Measurements from ENCODE around the gene RALGPS2.

The RALGPS2 gene

GRCh38 chr1:178724728-178725465 is at the start of gene RALGPS2:
RALGPS2 (plus strand) TSS chr1:178725244; CDS start chr1:178776765, 51,521 bp downstream.
- peak; percentile 86 for DNase-seq

GRCh38 chr1:178679237-178679636 is 45.8 kb upstream of the RALGPS2 start:
- DNase-seq = no peak

- peak; percentile 18 for DNase-seq
Observed at GRCh38 chr1:178682429-178682828, 42.6 kb upstream of the RALGPS2 start.

- DNase-seq = no peak
Observed at GRCh38 chr1:178682886-178683285, 42.2 kb upstream of the RALGPS2 start.

- DNase-seq = no peak
Observed at GRCh38 chr1:178683291-178683690, 41.8 kb upstream of the RALGPS2 start.

- DNase-seq = peak; percentile 35
Observed at GRCh38 chr1:178684111-178684510, 40.9 kb upstream of the RALGPS2 start.

GRCh38 chr1:178684542-178685000 is 40.5 kb upstream of the RALGPS2 start:
- DNase-seq = peak; percentile 95

GRCh38 chr1:178686407-178686806 is 38.6 kb upstream of the RALGPS2 start:
- DNase-seq = no peak

GRCh38 chr1:178688244-178688643 is 36.8 kb upstream of the RALGPS2 start:
- DNase-seq = peak; percentile 57

GRCh38 chr1:178689769-178690168 is 35.3 kb upstream of the RALGPS2 start:
- DNase-seq = no peak

- DNase-seq = no peak
Observed at GRCh38 chr1:178690496-178690895, 34.5 kb upstream of the RALGPS2 start.

GRCh38 chr1:178692564-178693327 is 32.3 kb upstream of the RALGPS2 start:
- no peak for DNase-seq

GRCh38 chr1:178693366-178693765 is 31.7 kb upstream of the RALGPS2 start:
- no peak for DNase-seq

- no peak for DNase-seq
Observed at GRCh38 chr1:178694923-178695525, 30.0 kb upstream of the RALGPS2 start.

- DNase-seq = peak; percentile 73
Observed at GRCh38 chr1:178702146-178702545, 22.9 kb upstream of the RALGPS2 start.

- DNase-seq = no peak
Observed at GRCh38 chr1:178704833-178705232, 20.2 kb upstream of the RALGPS2 start.

- DNase-seq = no peak
Observed at GRCh38 chr1:178706432-178706831, 18.6 kb upstream of the RALGPS2 start.

GRCh38 chr1:178713259-178713658 is 11.8 kb upstream of the RALGPS2 start:
- peak; percentile 77 for DNase-seq

GRCh38 chr1:178714453-178714852 is 10.6 kb upstream of the RALGPS2 start:
- no peak for DNase-seq

GRCh38 chr1:178716111-178716510 is 8.9 kb upstream of the RALGPS2 start:
- DNase-seq = peak; percentile 64

- no peak for DNase-seq
Observed at GRCh38 chr1:178718520-178718919, 6.5 kb upstream of the RALGPS2 start.

- no peak for DNase-seq
Observed at GRCh38 chr1:178723546-178723945, 1.5 kb upstream of the RALGPS2 start.

GRCh38 chr1:178724376-178724727 is 692 bp upstream of the RALGPS2 start:
- DNase-seq = no peak

All from fibroblast of skin of right biceps (primary cell).